HG03060 (cell line): Measurements from ENCODE around the gene FRMPD4.

Source experiments
- ATAC-seq: cut with Tn5 transposase; IDR thresholded peaks from one replicate; pipeline ENCODE4 v1.9.1; 2021; ENCODE audit warnings: low read depth, moderate number of reproducible peaks; ENCODE audit not compliant: unreplicated experiment

The FRMPD4 gene

DNA sequence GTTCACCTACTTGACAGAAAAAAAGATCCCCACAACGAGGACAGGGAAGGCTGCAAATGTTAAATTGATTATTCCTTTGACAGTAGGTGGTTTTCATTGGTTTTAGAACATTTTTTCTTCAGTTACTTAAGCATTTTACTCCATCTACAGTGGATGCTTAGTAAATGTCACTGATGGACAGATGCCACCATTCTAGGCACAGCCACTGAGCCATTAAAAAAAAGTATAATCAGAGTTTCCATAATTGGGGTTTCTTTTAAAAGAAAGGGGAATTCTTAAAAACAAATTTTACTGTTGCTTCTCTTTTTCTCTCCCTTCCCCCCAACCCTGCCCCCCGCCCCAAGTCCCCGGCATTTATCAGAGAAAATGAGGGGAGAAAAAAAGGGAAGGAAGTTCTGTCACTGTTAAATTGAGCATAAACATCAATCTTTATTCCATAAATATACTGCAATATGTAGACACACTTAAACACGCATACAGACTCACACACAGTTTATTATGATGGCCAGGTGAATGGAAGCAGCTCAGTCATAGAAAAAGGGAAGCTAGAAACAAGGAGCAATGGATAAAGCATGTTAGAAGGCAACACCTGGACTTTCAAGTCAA, 573.3 kb downstream of the FRMPD4 start:
- ATAC-seq: no peak

DNA sequence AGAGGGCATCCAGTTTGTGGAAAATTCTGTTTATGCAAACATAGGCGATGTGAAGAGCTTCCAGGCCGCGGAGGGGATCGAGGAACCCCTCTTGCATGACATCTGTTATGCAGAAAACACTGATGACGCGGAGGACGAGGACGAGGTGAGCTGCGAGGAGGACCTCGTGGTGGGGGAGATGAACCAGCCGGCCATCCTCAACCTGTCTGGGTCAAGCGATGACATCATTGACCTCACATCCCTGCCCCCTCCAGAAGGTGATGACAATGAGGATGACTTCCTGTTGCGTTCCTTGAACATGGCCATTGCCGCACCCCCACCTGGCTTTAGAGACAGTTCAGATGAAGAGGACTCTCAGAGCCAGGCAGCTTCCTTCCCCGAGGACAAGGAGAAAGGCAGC, 578.3 kb downstream of the FRMPD4 start:
- ATAC-seq: no peak

DNA sequence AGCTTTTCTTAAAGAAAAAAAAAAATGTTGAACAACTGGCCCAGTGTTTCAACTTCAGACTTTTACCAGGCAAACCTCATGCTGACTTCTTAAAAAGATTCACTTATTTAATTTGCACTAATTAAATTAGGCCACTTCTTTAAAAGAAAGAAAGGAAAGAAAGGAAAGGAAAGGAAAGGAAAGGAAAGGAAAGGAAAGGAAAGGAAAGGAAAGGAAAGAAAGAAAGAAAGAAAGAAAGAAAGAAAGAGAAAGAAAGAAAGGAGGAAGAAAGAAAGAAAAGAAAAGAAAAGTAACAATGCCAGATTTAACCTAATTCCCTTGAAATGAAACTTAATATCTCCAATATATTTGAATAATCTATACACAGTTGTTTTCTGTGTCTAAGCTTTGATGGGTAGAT, 581.6 kb downstream of the FRMPD4 start:
- no peak for ATAC-seq

DNA sequence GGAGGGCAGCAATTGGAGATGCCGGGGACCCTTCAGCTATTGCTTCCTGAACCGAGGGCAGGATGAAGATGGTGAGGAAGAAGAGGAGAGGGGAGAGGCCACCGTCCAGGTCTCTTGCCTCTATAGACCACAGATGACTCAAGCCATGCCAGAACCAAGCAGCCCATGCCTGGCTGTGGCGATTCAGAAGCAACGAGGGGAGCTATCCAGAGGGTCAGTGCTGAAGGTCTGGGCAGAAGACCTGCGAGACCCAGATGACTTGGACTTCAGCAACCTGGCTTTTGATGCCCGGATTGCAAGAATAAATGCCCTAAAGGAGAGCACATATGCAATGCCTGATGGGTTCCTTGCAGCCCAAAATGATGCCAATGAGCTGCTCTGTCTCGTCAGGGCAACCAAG, 582.8 kb downstream of the FRMPD4 start:
- ATAC-seq: no peak

DNA sequence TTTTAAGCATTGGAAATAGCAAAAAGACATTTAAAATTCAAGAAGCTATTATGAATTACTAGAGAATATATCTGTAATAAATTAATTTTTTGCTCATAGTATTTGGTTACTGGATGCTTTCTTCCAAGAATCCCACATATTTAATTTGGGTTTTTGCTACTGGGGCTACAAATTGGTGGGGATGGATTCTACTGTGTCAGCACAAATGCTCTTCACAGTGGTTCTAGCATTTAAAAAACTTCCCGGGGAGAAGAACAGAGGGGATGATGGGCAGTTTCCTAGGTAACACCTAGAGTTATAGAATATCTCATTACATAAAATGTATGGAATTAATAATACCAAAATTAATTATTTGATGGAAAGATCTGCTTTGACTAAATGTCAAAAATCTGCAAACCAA, 584.0 kb downstream of the FRMPD4 start:
- no peak for ATAC-seq

DNA sequence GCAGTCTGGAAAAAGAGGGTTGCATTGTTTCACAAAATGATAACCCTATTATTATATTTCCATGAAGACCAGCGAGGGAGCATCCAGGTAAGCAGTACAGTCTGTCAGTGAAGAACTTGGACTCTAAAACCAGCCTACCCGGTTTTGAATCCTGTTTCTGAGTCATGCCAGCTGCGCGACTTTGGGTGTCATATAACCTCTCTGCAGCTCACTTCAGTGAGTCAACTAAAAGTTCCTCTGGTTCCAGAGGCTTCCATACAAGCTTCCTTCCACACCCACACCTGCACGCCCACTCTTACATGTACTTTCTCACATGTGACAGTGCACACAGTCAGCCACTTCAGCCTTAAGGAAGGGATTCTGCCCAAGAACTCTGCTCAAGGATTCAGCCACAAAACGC, 603.1 kb downstream of the FRMPD4 start:
- ATAC-seq: no peak

DNA sequence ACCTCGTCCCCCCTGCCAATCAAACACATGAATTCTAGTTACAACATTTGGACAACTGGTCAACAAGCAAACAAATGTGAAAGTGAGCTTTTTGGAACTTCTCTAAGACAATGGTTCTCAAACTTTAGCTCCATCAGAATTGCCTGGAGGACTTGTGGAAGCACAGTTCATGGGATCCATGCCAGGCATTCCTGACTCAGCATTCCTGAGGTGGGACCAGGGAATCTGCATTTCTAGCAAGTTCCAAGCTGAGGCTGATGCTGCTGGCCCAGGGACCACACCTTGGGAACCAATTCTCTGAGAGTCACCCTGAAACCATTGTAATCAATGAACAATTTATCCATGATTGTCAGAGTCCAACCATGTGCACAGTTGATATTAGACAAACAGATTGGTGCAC, 609.2 kb downstream of the FRMPD4 start:
- ATAC-seq: no peak

DNA sequence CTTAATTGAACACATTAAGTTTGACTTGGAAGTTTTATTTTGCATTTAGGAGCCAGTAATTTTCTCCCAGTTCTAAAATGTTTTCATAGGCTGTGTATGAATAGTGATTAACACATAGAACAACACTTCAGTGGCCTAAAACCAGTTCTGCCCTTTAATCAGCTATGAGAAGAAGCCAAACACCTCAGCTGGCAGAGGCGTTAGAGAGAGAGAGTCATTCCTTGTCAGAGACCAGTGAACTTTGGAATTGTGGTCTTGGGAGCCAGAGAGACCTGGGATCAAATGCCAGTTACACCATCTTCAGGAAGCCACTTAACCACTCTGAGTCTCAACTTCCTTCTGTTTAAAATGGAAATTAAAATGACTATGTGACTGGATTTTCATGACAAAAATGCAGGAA, 613.6 kb downstream of the FRMPD4 start:
- ATAC-seq: no peak

DNA sequence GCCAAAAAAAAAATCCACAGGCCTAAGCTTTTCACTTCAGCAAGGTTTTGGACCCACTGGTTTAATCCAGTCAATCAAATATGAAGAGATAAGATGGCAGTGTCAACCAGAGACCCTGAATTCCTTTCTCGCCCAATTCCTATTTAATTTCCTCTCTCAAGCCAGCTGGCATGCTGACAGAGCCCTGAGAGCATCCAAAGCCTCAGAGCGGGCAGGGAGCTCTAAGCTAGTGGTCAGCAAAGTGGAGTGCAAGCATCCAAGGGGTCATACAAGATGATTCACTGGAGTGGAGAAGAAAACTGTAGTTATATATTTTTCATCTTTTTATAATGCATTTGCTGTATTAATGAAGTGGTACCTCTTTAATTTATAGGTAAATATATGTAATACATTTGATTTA, 615.1 kb downstream of the FRMPD4 start:
- ATAC-seq: no peak

DNA sequence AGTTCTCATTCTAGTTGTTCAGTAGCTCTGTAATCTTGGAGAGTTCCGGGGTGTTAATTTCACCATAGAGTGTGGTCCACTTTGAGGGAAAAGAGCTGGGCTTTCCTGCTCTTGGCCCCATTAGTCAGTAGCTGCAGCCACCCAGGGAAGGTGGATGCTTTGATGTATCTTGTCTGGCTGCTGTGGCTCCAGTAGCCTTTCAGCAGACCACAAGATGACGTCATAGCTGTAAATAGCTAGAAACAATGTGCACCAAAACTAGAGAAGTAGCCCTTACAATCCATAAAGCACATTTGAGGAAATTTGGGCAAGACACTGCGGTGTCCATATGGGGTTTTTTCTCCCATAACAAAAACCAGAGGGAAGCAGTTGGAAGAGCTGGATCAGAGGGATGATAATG, 620.0 kb downstream of the FRMPD4 start:
- no peak for ATAC-seq

DNA sequence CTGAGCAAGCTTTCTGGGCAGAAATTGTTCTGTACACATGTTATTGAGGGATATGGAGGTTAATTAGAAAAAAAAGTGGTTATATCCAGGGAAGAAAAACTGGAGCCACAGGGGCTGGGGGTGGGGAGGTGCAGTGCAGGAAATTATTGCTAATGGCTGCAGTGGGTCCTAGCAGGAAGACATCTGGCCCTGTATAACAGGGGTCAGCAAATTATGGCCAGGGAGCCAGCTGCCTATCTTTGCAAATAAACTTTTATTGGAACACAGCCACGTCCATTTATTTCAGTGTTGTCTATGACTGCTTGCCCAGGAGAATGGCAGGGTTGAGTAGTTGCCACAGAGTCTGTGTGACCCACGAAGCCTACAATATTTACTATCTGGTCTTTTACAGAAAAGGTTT, 629.6 kb downstream of the FRMPD4 start:
- ATAC-seq: no peak

DNA sequence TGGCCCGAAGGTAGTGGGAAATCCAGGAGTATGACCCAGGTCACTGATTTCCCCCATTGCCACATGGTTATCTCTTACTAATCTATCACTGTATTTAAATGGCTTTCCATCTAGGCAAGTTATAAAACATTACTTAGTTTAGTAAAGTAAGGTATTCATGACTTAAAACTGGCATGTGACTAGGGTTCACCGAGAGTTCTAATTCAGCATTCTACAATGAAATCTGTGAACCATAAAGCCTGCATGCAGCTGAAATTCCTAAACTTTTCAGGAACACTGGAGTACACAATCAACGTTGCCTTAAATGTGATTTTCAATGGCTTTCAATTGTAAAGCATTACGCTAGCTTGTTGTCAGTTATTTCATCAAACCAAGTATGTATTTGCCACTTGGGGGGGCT, 630.2 kb downstream of the FRMPD4 start:
- ATAC-seq: no peak

DNA sequence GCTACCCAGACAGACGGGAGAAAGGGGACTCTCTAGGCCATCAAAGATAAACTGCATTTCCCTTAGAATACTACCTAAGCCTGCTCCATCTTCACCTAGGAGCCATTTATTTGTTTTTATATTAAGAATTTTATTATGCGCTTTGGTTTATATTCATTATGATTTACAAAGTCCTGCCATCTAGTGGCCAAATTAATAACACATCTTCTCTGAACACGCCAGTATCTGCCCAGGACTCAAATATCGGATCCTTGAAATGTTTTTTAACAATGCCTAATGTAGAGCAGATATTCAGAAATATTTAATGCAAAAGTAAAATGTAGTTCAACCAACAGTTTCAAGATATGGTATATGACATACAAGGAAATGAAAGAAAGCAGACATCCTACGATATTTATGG, 632.2 kb downstream of the FRMPD4 start:
- ATAC-seq: no peak

DNA sequence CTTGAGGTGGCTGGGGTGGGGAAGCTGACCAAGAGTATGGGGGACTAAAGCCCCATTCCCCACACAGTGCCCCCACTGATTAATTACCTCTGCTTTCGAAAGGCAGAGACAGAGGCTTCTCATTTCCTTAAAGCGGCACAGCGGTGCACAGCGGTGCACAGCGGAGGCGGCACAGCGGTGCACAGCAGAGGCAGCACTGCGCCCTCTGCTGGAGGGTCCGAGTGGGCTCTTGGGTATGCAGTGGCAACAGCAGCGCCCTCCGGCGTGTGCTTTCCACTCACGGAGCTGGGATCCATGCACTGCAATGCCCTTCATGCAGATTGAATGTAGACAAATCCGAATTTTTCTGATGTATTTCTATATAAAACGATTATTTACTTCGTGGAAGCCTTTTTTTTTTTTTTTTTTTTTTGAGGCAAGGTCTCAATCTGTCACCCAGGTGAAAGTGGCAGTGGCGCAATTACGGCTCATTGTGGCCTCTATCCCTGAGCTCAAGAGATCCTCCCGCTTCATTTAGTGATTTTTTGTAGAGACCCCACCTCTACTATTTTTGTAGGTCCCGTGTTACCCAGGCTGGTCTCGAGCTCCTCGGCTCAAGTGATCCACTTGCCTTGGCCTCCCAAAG, 633.3 kb downstream of the FRMPD4 start:
- ATAC-seq: no peak
